Ectodermal cell (in vitro differentiated cells): ENCODE measurements around the gene PDCL3.

Source experiments
- H3K27ac ChIP-seq: 2 replicates; pipeline ENCODE4 v1.7.0; 2013; ENCODE audit warnings: mild to moderate bottlenecking, low read depth, low read length; ENCODE audit not compliant: insufficient read depth, poor library complexity, severe bottlenecking
- H3K27me3 ChIP-seq: 2 replicates; pipeline ENCODE4 v1.7.0; 2013; ENCODE audit warnings: mild to moderate bottlenecking, low read length; ENCODE audit not compliant: insufficient read depth, control insufficient read depth, poor library complexity, severe bottlenecking
- H3K36me3 ChIP-seq: one replicate; pipeline ENCODE4 v1.7.0; 2013; ENCODE audit warnings: low read length; ENCODE audit not compliant: control insufficient read depth, insufficient read depth
- H3K4me1 ChIP-seq: one replicate; pipeline ENCODE4 v1.7.0; 2013; ENCODE audit warnings: low read length; ENCODE audit not compliant: control insufficient read depth, insufficient read depth
- H3K4me3 ChIP-seq: 2 replicates; pipeline ENCODE4 v1.7.0; 2013; ENCODE audit warnings: low read depth, low read length, control low read depth; ENCODE audit not compliant: insufficient read depth
- H3K9me3 ChIP-seq: 2 replicates; pipeline ENCODE4 v1.7.0; 2013; ENCODE audit warnings: mild to moderate bottlenecking, low read length, moderate library complexity; ENCODE audit not compliant: control insufficient read depth
- WGBS, 2 experiments: methylation state at CpG; one replicate each; pipeline ENCODE4 v1.1.7; 2013; ENCODE audit warnings: missing lambda C conversion rate in 2 of 2; 5-methylcytosine and 5-hydroxymethylcytosine counted together

PDCL3 gene

GRCh38 chr2:100619951-100620350 is 57.2 kb downstream of the PDCL3 start:
- H3K4me1 ChIP-seq: no peaks in the 10 kb centered on the region
- H3K27ac ChIP-seq: no peak overlapping the region
- H3K4me3 ChIP-seq: no peak overlapping the region
- WGBS, 2 experiments: 83 to 86% methylated on average over 6 of the region's 6 CpGs
- no peaks in the 10 kb centered on the region for H3K9me3 ChIP-seq
- H3K36me3 ChIP-seq: no peaks in the 10 kb centered on the region
- H3K27me3 ChIP-seq: no peaks in the 10 kb centered on the region

- H3K9me3 ChIP-seq: no peaks in the 10 kb centered on the region
- H3K36me3 ChIP-seq: no peaks in the 10 kb centered on the region
- 88 to 92% methylated on average over 3 of the region's 3 CpGs for WGBS, 2 experiments
- H3K4me3 ChIP-seq: no peak overlapping the region
- no peaks in the 10 kb centered on the region for H3K4me1 ChIP-seq
- H3K27me3 ChIP-seq: no peaks in the 10 kb centered on the region
- no peak overlapping the region for H3K27ac ChIP-seq
Measured at GRCh38 chr2:100620481-100620880, 57.7 kb downstream of the PDCL3 start.

- Histone ChIP-seq H3K27me3 (no peaks in the 10 kb centered on the region), H3K4me3 (no peak overlapping the region), H3K9me3 (no peaks in the 10 kb centered on the region), H3K27ac (no peak overlapping the region), H3K36me3 (no peaks in the 10 kb centered on the region), H3K4me1 (no peaks in the 10 kb centered on the region)
- WGBS, 2 experiments: 95% methylated on average over 7 to 8 of the region's 8 CpGs
Measured at GRCh38 chr2:100621371-100621951, 58.7 kb downstream of the PDCL3 start.

- H3K27ac ChIP-seq: no peak overlapping the region
Measured at GRCh38 chr2:100623033-100623715, 60.4 kb downstream of the PDCL3 start.

GRCh38 chr2:100623930-100624329 is 61.1 kb downstream of the PDCL3 start:
- no peak overlapping the region for H3K27ac ChIP-seq
- H3K27me3 ChIP-seq: no peaks in the 10 kb centered on the region
- 92 to 94% methylated on average over 1 to 2 of the region's 2 CpGs for WGBS, 2 experiments
- no peak overlapping the region for H3K4me3 ChIP-seq
- H3K36me3 ChIP-seq: no peaks in the 10 kb centered on the region
- no peaks in the 10 kb centered on the region for H3K4me1 ChIP-seq
- no peaks in the 10 kb centered on the region for H3K9me3 ChIP-seq

More at GRCh38 chr2:100623033-100623715, 60.4 kb downstream of the PDCL3 start:
- H3K9me3 ChIP-seq: no peaks in the 10 kb centered on the region
- 83% methylated on average over 7 to 8 of the region's 8 CpGs for WGBS, 2 experiments
- H3K36me3 ChIP-seq: no peaks in the 10 kb centered on the region
- no peaks in the 10 kb centered on the region for H3K4me1 ChIP-seq
- no peaks in the 10 kb centered on the region for H3K27me3 ChIP-seq
- H3K4me3 ChIP-seq: no peak overlapping the region

- Histone ChIP-seq H3K36me3 (no peaks in the 10 kb centered on the region), H3K4me1 (no peaks in the 10 kb centered on the region), H3K9me3 (no peaks in the 10 kb centered on the region), H3K27me3 (no peaks in the 10 kb centered on the region), H3K27ac (no peak overlapping the region), H3K4me3 (no peak overlapping the region)
- WGBS, 2 experiments: 92 to 93% methylated on average over 4 of the region's 4 CpGs
Measured at GRCh38 chr2:100624536-100624935, 61.7 kb downstream of the PDCL3 start.

GRCh38 chr2:100625717-100626116 is 62.9 kb downstream of the PDCL3 start:
- no peaks in the 10 kb centered on the region for H3K27me3 ChIP-seq
- H3K36me3 ChIP-seq: no peaks in the 10 kb centered on the region
- H3K27ac ChIP-seq: no peak overlapping the region
- WGBS, 2 experiments: 73 to 80% methylated on average over 6 of the region's 6 CpGs
- H3K4me3 ChIP-seq: no peak overlapping the region
- H3K4me1 ChIP-seq: no peaks in the 10 kb centered on the region
- no peaks in the 10 kb centered on the region for H3K9me3 ChIP-seq
